GM19372 (cell line): ENCODE results near the gene SH2D3C.
"Not testable (repeated sequence)": the region's sequence is repeated elsewhere in the genome, so short reads cannot be mapped to it uniquely, and the experiment has no call there.

Experiments
- ATAC-seq: cut with Tn5 transposase; IDR thresholded peaks from one replicate; pipeline ENCODE4 v1.9.1; 2021; ENCODE audit warnings: mild to moderate bottlenecking, low read depth, moderate library complexity; ENCODE audit not compliant: unreplicated experiment

SH2D3C gene

GRCh38 chr9:127769929-127770582 lies 8.4 kb downstream of the SH2D3C start:
- ATAC-seq, result no peak

- ATAC-seq, result no peak
Measured at GRCh38 chr9:127769101-127769500, 9.4 kb downstream of the SH2D3C start.

GRCh38 chr9:127768698-127769097 lies 9.8 kb downstream of the SH2D3C start:
- no peak for ATAC-seq

- no peak for ATAC-seq
Measured at GRCh38 chr9:127767909-127768331, 10.5 kb downstream of the SH2D3C start.

- ATAC-seq, result no peak
Measured at GRCh38 chr9:127767410-127767809, 11.1 kb downstream of the SH2D3C start.

GRCh38 chr9:127765418-127765817 lies 13.0 kb downstream of the SH2D3C start:
- no peak for ATAC-seq

- ATAC-seq, result no peak
Measured at GRCh38 chr9:127763918-127764384, 14.5 kb downstream of the SH2D3C start.

- no peak for ATAC-seq
Measured at GRCh38 chr9:127762111-127762676, 16.3 kb downstream of the SH2D3C start.

GRCh38 chr9:127761491-127761956 lies 16.9 kb downstream of the SH2D3C start:
- no peak for ATAC-seq

GRCh38 chr9:127761061-127761460 lies 17.4 kb downstream of the SH2D3C start:
- no peak for ATAC-seq

- ATAC-seq, result no peak
Measured at GRCh38 chr9:127758843-127759242, 19.6 kb downstream of the SH2D3C start.

- not testable (repeated sequence) for ATAC-seq
Measured at GRCh38 chr9:127756776-127757175, 21.7 kb downstream of the SH2D3C start.

GRCh38 chr9:127756233-127756632 lies 22.2 kb downstream of the SH2D3C start:
- ATAC-seq, result no peak

- ATAC-seq, result no peak
Measured at GRCh38 chr9:127755061-127756060, 23.1 kb downstream of the SH2D3C start.

- ATAC-seq, result no peak
Measured at GRCh38 chr9:127754099-127755060, 24.1 kb downstream of the SH2D3C start.

GRCh38 chr9:127753622-127754021 lies 24.8 kb downstream of the SH2D3C start:
- no peak for ATAC-seq

- ATAC-seq, result no peak
Measured at GRCh38 chr9:127753148-127753547, 25.3 kb downstream of the SH2D3C start.

GRCh38 chr9:127751269-127752054 lies 27.0 kb downstream of the SH2D3C start:
- no peak for ATAC-seq
